H7 (cell line): ENCODE data around the gene FUT1. TPM values are rescaled to one million over a fixed set of nuclear protein-coding genes. Genes with fewer than 3 reads are reported as not detected.
"Not testable (repeated sequence)": the region's sequence is repeated elsewhere in the genome, so short reads cannot be mapped to it uniquely, and the experiment has no call there.

Experiments
- DNase-seq: peaks from one replicate; pipeline ENCODE4 v3.0.0; 2012
- H3K27me3 ChIP-seq: 2 replicates; pipeline ENCODE4 v1.6.0; 2011; ENCODE audit warnings: mild to moderate bottlenecking, low read length; ENCODE audit not compliant: control insufficient read depth, insufficient read depth
- H3K36me3 ChIP-seq: replicated peaks from 2 replicates; pipeline ENCODE4 v1.5.1; 2011; ENCODE audit warnings: low read length; ENCODE audit not compliant: control insufficient read depth, insufficient read depth
- H3K4me3 ChIP-seq: 2 replicates; pipeline ENCODE4 v1.5.1; 2011; ENCODE audit warnings: low read depth, mild to moderate bottlenecking, control low read depth, low read length, moderate library complexity; ENCODE audit not compliant: insufficient read depth
- total RNA-seq: library from RNA; depleted of rRNA; stranded (reverse); fragments of >200 nt; shearing (Covaris generic); gene quantifications from 2 replicates; pipeline ENCODE4 v1.2.3, GENCODE V29; 2014; rRNA removed

FUT1 gene
- total RNA-seq, result 6.1 and 8.2 TPM in 2 replicates

DNA sequence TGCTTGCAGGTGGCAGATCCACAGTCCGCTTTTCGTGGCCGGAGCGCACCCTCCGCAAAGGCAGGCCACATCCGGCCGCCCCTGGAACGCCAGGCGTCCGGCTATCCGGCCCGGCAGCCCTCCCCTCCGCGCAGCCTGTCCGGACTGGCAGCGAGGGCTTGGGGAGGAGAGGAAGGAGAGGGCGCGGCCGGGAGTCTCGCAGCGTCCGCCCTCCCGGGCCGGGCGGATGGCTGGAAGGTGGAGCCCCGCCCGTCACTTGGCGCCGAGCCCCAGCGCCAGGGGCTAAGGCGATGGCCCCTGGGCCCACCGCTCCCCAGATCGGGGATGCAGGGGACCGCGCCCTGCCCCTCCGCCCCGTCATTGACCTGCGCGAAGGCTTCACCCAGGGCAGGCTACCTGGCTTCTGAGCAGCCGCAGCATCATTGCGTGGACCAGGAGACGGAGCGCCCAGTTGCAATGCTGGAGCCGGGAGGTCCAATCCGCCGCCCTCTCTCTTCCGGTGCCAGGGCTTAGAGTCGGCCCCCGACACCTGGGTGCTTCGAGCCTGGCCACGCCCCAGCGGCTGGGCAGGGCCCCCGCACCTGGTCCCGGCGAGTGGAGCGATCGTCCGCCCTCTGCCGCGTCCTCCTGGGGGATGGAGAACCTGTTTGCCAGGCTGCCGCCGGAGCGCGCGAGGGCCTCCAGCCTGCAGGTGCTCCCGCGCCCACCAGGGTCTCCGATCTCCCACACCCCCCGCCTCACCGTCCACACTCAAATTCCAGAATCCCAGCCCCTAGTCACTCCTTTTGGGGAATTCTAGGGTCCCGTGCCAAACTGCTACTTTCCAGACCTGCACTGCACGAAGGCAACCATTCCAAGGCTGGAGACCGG, at the start of gene FUT1:
FUT1 (minus strand) TSS at position 146 of the 870 bp plus-strand sequence. CDS start 1,360 bp downstream, outside the sequence.
- Histone ChIP-seq H3K27me3 (peaks cover 8% of the 10 kb centered on the region; the same call in 1 of the 2 replicates), H3K4me3 (peak within 1 kb of the TSS; percentile 76), H3K36me3 (peaks cover 17% of the 10 kb centered on the region)
- DNase-seq, result peak; percentile 98

DNA sequence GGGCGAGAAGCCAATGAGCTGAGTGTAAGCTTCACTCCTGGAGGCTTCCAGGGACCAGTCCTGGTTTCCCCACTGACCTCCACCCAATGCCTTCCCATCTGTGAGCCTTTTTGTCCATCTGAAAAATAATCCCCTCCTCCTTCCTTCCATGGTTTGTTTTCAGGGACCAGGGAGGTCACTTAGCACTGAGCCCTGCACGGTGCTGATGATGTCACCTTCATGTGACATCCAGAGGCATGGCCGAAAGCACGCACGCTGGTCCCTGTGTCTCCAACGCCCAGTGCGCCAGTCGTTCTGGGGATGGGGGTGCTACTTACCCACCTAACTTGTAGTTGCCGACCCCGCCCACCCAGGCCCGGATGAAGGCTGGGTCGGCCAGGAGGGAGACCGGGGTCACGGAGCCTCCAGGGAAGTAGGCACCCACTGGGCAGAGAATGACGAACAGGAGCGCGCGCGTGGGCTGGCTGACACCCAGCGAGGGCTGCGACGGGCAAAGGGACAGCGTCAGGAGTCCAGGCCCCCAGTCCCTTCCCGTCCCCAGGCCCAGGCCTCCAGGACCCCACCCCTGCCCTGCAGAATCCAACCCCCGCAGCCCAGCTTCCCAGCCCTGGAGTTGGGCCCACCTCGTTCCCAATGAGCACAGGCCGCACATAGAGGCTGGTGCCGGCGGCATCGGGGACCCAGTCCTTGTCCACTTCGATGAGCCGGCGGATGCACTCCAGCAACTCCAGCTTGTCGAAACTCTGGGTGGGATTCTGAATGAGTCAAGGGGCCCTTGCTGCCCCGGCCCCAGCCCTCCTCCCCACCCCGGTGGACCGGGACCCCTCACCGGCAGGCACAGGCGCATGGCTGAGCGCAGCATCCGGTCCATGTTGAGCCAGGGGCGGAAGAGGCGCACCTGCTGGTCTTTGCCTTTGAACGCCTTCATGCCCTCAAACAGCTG, 47.2 kb upstream of the FUT1 start:
- no peak overlapping the region for H3K4me3 ChIP-seq
- DNase-seq, result peak; percentile 61
- 0 out of 2 replicates have a peak, but pooled peaks cover 1% of the 10 kb centered on the region for H3K36me3 ChIP-seq
- no peaks in the 10 kb centered on the region for H3K27me3 ChIP-seq

DNA sequence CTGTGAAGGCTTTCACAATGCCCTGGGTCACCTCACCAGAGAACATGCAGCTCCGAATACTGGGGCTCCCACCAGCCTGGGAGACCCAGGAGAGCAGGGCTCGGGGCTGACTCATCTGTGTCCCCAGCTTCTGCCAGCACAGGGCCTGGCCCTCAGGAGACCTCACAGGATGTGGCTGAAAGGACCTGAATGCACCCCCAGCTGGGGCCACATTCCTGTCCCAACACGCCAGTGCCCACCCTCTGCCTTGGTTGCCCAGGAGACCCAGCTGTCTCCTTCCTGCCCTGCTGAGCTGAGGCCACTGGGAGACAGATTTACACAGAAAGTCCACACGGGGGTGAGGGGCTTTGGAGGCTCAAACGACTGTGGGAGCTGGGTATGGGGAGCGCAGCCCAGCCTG, 46.5 kb upstream of the FUT1 start:
- Histone ChIP-seq H3K27me3 (no peaks in the 10 kb centered on the region), H3K4me3 (no peak overlapping the region), H3K36me3 (no peaks in the 10 kb centered on the region)
- peak; percentile 79 for DNase-seq

DNA sequence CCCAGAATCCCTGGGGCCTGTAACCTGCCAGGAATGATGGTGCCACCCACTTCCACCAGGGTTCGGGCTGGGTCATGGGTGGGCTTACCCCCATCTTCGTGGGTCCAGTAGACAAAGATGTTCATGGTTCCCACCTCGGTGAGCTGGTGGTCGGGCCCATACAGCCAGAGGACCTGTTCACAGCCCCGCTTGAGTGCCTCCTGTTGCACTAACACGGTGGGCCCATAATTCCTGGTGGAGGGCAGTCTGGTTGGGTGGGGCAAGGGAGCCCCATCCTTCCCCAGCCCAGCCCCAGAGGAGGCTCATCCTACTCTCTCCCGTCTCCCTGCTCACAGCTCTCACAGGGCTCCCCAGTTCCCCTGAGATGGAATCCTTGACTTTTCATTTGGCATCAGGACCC, 44.7 kb upstream of the FUT1 start:
- Histone ChIP-seq H3K36me3 (no peaks in the 10 kb centered on the region), H3K27me3 (no peaks in the 10 kb centered on the region), H3K4me3 (no peak overlapping the region)
- no peak for DNase-seq

DNA sequence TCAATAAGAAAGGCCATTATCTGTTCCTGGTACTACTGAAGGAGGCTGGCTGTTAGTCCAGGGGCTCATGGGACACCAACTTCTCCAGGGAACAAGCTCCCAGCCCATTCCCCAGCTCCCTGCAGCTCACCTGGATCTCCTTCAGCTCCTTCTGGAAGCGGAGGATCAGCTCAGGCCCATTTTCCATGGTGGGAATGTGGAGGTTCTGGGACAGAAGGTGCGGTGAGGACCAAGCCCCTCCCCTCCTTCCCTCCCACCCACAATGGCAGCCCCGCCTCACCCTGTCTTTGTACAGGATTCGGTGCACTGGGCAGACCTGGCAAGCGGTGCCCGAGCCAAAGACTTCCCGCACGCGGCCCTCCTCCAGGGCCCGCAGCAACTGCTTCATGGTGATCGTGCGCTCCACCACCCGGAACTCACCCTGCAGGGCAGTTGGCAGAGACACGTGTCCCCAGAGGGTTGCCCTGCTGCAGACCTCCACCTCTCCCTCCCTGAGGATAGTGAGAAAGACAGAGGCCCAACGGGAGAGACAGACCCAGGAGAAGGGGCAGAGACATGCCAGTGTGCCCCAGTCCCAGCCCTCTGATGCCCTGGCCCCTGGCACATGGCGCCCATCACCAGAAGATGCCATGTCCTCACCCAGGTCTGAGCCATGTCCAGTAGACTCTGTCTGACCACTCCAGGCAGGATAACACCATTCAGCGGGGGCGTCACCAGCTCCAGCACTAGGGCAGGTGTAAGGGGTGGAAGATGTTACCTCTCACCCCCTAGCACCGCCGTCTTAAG, 44.0 kb upstream of the FUT1 start:
- no peaks in the 10 kb centered on the region for H3K36me3 ChIP-seq
- DNase-seq, result peak; percentile 39
- H3K27me3 ChIP-seq, result no peaks in the 10 kb centered on the region
- no peak overlapping the region for H3K4me3 ChIP-seq

DNA sequence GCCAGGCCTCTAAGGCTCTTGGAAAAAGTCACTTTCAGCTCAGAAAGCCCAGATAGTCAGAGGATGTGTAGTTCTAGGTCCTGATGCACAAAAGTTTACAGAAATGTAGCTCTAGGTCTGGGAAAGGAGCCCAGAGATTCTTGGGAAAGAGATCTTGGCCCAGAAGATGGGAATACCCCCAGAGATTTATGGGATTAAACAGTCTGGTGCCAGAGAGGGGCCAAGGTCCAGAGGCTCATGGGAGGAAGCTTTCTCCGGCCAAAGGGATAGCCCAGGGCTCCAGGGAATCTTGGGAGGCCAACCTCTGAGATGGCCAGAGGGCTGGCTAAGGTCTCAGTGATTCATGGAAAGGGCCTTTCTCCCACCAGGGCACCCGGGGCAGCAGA, 43.2 kb upstream of the FUT1 start:
- no peak for DNase-seq
- no peaks in the 10 kb centered on the region for H3K27me3 ChIP-seq
- H3K36me3 ChIP-seq, result no peaks in the 10 kb centered on the region
- no peak overlapping the region for H3K4me3 ChIP-seq

DNA sequence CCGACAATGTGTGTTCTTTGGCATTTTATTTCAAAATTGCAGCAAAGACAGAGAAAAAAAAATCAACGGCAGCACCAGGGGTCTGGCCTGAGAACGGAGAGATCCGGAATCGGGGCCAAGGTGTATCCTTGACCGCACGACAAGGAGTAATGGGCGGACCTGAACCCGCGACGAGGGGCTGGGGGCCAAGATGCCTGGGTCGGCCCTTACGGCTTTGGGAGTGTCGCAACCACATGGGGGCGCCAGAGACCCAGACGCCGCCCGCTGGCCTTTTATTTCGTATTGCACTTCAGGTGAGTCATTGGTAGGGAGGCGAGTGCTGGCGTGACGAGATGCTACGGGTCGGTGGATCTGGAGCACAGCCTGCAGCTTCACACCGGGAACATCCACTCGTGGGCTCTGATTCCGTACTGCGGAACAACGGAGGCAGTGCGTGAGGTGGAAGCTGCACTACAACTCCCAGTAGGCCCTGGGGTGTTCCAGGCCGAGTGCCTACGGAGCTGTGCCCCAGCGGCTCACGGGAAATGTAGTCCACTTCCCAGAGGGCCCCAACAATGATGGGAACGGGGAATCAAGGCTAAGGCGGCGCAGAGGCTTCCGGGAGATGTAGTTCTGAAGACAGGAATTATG, 42.7 kb upstream of the FUT1 start:
- no peaks in the 10 kb centered on the region for H3K36me3 ChIP-seq
- no peaks in the 10 kb centered on the region for H3K27me3 ChIP-seq
- peak; percentile 95 for DNase-seq
- H3K4me3 ChIP-seq, result peak overlapping the region; percentile 70

DNA sequence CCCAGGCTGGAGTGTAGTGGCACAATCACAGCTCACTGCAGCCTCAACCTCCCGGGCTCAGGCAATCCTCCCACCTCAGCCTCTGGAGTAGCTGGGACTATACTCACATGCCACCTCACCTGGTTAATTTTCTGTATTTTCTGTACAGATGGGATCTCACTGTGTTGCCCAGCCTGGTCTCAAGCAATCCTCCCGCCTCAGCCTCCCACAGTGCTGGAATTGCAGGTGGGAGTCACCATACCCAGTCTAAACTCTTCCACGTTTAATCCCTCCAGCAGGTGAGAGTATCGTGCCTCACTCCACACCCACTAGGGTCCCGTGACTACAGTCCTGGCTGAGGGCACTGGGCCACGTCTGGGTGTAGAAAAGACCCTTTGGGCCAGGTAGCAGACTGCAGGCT, 41.9 kb upstream of the FUT1 start:
- no peak for DNase-seq
- Histone ChIP-seq H3K36me3 (no peaks in the 10 kb centered on the region), H3K27me3 (no peaks in the 10 kb centered on the region), H3K4me3 (no peak overlapping the region)

DNA sequence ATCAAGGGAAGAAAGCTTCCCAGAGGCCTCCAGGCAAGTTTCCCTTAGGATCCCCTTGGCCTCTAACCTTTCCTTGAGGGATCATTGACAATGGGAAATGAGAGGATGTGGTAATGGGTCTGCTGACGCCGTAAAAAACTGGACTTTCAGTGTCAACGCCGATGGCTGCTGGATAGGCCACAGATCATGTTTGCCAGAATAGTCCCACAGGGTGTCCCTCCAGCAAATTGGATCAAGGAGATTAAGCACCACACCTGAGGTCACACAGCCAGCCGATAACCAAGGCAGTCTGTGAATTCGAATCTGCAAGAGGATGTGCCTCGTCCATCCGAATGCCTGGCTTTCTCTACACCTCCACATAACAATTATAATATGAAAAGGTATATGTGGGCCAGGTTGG, 40.8 kb upstream of the FUT1 start:
- DNase-seq, result no peak

DNA sequence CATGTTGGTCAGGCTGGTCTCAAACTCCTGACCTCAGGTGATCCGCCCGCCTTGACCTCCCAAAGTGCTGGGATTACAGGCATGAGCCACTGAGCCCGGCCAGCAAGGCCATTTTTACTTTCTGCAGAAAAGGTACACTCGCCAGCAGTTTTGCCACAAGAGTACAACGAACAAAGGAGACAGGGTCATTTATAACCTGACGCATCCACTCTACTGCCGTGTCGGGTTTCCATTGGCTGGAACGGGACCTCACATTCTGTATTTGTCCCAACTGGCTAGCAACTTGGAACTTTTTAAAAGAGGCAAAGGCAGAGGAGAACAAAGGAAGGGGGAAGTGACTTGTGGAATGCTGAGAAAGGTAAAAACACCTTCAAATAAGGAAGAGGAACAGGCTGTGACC, 34.9 kb upstream of the FUT1 start:
- H3K36me3 ChIP-seq, H3K27me3 ChIP-seq, H3K4me3 ChIP-seq, DNase-seq: not testable (repeated sequence)

More for the DNA sequence above, 40.8 kb upstream of the FUT1 start:
- Histone ChIP-seq H3K36me3 (no peaks in the 10 kb centered on the region), H3K27me3 (no peaks in the 10 kb centered on the region), H3K4me3 (no peak overlapping the region)

DNA sequence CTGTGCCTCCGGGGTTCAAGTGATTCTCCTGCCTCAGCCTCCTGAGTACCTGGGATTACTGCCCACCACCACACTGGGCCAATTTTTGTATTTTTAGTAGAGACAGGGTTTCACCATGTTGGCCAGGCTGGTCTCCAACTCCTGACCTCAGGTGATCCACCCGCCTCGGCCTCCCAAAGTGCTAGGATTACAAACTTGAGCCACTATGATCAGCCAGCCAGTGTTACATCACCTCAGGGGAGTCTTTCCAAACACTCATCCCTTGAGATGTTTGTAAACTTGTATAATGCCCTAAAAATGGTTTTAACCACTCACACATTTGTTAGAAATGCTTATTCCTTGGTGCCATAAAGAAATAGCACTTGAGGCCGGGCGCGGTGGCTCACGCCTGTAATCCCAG, 34.0 kb upstream of the FUT1 start:
- H3K36me3 ChIP-seq, H3K4me3 ChIP-seq, H3K27me3 ChIP-seq, DNase-seq: not testable (repeated sequence)

DNA sequence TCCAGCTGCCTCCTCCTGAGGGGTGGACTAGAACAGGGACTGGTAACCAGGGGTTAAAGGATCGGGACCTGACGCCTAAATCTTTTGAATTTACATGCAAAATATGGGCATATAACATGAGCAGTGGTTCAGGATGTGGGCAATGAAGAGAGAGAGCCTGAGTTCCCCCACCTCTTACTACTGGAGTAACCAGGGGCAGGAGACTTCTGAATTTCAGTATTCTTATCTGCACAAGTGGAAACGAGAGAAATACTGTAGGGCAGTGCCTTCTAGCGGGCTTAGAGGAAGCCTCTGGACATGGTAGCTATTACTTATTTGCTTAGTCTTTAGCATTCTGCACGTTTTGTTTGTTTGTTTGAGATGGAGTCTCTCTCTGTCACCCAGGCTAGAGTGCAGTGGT, 32.1 kb upstream of the FUT1 start:
- Histone ChIP-seq H3K4me3 (no peak overlapping the region), H3K36me3 (no peaks in the 10 kb centered on the region), H3K27me3 (no peaks in the 10 kb centered on the region)
- no peak for DNase-seq

DNA sequence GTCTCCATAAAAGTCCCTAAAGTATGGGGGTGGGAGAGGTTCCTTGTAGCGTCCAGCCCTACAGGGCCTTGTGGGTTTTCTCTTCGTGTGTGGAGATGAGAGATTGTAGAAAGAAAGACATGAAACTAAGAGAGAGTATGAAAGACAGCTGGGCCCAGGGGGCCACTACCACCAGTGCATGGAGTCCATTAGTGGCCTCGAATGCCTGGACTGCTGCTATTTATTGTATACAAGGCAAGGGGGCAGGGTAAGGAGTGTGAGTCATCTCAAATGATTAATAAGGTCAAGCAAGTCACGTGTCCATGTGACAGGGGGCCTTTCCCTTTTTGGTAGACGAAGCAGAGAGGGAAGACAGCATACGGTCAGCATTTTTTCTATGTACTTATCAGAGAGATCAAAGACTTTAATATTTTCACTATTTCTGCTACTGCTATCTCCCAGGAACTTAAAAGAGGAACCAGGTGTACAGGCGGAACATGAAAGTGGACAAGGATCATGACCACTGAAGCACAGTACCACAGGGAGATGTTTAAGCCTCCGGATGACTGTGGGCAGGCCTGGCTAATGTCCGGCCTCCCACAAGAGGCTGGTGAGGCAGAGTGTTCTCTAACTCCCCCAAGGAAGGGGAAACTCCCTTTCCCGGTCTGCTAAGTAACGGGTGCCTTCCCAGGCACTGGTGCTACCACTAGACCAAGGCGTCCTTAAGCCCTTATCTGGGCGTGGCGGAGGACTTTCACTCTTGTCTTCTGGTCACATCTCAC, 28.4 kb upstream of the FUT1 start:
- Histone ChIP-seq H3K4me3 (no peak overlapping the region), H3K36me3 (no peaks in the 10 kb centered on the region), H3K27me3 (no peaks in the 10 kb centered on the region)
- DNase-seq, result no peak
